HG02884 (cell line): ENCODE measurements around the gene GLA.

Experiments used
- ATAC-seq: cut with Tn5 transposase; IDR thresholded peaks from one replicate; pipeline ENCODE4 v1.9.1; 2021; ENCODE audit warnings: mild to moderate bottlenecking, moderate library complexity; ENCODE audit not compliant: unreplicated experiment

The GLA gene

GRCh38 chrX:101407748-101408531 is at the start of gene GLA, which contains the start of gene HNRNPH2:
TSS of gene GLA (minus strand) at chrX:101407925. CDS start at chrX:101407903, 22 bp downstream.
TSS of gene HNRNPH2 (plus strand) at chrX:101408222. CDS start at chrX:101411989, 3,767 bp downstream.
- ATAC-seq, result peak; percentile 84

DNA sequence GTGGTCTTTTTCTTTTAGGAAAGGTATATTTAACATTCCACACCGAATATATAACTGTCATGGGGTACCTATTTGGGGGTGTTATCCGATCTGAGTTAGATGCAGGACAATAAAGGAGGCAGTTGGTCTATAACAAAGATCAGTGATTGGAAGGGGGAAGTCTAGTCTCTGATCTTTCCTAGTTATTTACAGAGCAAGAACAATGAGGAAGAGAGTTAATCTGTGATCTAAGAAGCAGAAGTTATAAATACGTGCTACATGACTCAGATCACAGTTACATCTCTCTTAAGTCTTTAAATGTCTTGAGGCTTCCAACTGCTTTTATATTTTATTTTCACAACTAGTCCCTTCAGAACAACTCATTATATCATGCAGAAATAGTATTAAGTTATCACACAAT is 44.3 kb upstream of the GLA start:
- no peak for ATAC-seq

DNA sequence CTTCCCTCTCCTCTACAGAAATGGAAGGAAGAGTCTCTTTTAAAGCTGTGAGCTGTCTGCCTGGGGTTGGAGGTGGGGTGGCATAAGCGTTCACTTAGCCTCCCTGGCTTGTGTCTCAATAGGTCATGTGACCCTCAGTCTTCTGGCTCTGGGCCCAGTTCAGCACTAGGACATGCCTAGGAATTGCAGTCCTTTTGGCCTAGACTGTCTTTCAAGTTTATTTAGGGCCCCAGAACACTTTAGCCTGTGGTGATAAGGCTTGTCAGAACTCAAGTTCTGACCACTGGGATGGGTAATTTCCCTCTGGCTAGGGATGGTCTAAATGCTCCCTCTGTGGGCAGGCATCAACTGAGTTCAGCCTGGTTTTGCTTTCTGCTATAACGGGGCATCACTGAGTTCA is 43.2 kb upstream of the GLA start:
- ATAC-seq, result no peak

- no peak for ATAC-seq
Measured at GRCh38 chrX:101450085-101450484, 42.4 kb upstream of the GLA start.

DNA sequence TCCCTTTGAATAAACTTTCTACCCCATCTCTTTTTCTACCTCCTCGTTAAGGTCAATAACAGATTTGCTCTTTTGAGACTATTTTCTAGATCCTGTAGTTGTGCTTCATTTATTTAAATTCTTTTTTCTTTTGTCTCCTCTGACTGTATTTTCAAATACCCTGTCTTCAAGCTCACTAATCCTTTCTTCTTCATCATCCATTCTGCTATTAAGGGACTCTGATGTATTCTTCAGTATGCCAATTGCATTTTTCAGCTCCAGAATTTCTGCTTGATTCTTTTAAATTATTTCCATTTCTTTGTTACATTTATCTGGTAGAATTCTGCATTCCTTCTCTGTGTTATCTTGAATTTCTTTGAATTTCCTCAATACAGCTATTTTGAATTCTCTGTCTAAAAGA is 41.6 kb upstream of the GLA start:
- ATAC-seq, result no peak

- ATAC-seq, result no peak
Measured at GRCh38 chrX:101442085-101442484, 34.4 kb upstream of the GLA start.

DNA sequence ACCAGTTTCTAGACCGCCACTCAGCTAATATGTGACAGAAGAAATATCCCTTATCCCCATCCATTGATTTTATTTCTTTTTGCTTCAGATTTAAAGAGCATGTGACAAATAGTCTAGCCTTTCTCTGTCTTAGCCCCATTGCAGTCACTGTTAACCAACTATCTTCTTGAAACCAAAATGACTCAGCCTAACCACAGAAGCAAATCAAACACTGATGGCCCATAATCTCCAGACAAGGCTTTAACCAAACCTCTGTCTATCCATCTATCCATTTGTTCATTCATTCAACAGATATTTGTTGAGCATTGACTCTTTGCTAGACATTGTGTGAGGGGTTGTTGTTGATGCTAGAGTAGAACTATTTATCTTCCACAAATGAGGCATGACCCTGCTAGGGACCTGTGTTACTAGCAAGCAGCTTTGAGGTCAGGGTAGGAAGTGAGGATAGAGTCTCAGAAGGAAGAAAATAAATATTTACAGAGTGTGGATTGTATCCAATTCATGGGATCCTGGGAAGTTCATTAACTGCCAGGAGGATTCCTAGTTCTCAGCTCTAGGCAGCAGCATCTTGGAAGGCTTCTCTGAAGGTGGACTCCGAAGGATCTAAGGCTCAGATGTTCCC is 22.8 kb upstream of the GLA start:
- ATAC-seq, result peak; percentile 95

DNA sequence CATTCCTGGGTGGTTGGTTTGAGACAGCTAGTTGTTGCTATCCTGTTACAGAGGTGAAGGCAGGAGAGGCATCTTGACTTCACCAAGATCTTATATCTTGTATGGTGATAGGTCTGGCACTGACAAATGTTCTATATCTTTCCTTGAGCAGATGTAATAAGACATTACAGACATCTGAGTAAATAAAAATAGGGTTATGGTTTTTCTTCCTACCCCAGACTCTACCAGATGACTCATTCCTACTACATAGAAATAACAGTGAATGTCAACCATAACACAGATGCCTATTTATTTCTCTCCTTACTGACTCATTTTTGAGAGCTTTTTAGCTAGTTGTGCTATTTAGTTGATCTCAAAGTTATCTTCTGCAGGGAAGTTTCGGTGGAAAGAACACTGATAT is 22.2 kb upstream of the GLA start:
- peak; percentile 78 for ATAC-seq

DNA sequence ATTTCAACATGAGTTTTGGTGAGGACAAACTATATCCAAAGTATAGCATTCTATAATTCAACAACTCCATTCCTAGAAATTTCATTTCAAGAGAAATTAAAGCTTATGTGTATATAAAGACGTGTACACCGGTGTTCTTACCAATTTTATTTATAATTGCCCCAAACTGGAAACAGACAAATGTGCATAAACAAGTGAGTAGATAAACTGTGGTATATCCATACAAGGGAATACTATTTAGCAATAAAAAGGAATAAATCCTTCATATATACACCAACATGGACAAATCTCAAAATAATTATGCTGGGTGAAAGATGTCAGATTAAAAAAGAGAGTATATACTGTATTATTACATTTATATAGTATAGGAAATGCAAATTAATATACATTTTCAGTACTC is 20.2 kb upstream of the GLA start:
- no peak for ATAC-seq

- ATAC-seq, result no peak
Measured at GRCh38 chrX:101419489-101419888, 11.8 kb upstream of the GLA start.

DNA sequence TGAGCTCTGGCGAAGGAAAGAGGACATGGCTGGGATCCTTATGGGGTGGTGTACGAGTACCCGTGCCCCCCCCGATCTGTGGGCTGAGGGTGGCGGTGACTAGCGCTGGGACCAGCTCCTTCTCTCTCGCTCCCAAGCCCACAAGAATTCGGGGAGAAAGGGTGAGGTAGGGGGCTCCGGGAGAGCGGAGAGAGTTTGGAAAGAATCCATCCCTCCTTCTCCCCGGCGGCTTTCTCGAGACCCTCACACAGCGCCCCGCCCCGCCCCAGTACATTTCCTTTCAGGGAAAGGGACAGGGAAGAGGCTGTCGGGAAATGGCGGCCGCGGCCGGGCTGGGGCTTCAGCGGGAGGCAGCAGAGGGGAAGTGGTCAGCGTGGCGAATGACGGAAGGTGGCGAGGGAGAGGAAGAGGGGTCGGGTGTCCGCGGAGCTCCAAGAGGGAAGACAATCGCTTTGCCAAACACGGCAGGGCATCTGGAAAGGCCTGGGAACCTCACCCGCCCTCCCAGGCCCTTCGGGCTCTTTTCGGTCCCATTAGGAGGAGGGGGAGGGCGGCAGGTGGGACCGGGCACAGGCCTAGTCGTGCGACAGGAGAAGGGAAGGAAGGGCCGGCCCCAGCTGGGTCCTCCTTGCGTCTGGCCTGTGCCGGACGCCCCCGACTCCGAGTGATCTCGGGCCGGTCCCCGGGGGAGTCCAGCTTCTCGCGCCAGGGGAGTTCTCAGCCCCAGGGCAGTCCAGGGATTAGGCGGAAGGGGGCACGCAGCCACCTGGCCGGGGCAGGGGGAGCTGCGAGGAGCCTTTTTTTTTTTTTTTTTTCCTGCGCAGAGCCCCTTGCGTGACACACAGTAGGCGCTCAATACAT is 10.5 kb upstream of the GLA start:
- ATAC-seq, result peak; percentile 39

DNA sequence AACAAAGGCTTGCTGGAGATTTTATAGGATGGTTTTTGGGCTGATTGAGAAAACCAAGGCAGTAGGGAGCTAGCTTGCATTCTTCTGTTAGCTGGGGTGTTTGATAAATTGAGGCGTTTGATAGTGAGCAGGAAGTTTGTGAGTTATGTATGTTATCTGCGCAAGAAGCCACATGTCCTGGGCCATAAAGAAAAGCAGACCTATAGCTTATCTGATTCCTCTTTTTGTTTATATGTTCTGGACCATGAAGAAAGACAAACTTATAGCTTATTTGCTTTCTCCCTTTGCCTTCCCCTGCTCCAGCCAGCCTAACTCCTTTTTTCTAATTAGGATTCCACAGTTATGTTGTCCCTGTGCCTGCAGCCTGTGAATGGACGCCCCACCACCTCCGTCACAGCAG is 9.5 kb upstream of the GLA start:
- ATAC-seq, result no peak

GRCh38 chrX:101416691-101417090 is 9.0 kb upstream of the GLA start:
- ATAC-seq, result no peak

- peak; percentile 66 for ATAC-seq
Measured at GRCh38 chrX:101415180-101416145, 7.7 kb upstream of the GLA start.

GRCh38 chrX:101411984-101412383 is 4.3 kb upstream of the GLA start:
- ATAC-seq, result no peak

DNA sequence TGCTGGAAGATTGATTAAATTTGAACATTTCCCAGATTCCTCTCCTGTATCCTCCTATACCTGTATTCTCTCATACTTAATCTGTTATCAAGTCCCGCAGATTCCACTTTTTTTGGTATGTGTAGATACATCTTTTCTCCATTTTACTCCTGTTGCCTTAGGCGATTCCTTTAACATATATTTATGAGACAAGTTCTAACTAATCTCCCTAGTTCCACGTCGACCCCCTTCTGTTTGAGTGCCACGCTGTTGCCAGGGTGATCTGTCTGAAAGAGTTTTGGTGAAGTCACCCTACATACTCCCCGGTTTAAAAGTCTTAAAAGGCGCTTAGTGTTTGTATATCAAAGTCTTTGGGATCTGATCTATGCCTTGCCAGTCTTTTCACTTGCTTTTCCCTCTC is 2.7 kb upstream of the GLA start:
- ATAC-seq, result no peak

- no peak for ATAC-seq
Measured at GRCh38 chrX:101409043-101409442, 1.3 kb upstream of the GLA start.

DNA sequence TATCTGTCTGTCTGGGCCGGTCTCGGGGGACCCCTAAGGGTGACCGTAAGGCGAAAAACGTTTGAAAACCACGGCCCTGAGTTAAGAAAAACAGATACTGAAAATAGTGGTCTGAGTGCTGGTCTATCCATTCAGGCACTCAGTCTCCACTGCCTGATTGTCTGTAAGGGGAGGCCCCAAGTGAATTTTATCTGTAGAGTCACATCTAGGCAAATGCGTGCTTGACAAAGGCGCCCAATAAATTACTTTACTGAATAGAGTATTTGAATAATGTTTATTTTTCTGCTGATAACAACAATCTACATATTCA is 762 bp upstream of the GLA start:
- peak; percentile 19 for ATAC-seq

DNA sequence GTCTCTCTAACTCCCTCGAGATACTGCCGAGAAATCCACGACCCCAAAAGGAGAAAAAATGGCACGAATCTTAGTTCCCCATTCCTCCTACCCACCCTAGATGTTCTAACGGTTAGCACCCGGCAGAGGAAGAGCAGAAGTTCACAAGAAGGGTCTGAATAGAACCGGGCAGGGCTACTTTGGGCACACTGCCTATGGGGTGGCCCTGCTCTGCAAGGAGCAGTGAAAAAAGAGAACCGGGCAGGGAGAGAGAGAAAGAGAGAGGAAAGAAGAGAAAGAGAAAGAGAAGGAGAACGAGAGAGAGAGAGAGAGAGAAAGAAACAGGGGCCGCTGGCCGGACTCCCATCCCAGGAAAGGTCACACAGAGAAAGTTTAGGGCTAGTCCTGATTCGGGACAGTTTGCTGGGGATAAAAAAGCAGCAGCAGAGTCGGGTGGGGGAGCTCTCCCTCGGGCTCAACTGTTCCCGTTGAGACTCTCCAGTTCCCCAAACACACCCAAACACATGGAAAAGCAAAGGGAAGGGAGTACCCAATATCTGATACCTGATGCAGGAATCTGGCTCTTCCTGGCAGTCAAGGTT is 468 bp downstream of the GLA start:
- ATAC-seq, result no peak

GRCh38 chrX:101399825-101400224 is 7.9 kb downstream of the GLA start:
- no peak for ATAC-seq
